ENCODE measurements around the gene CRYL1.

The CRYL1 gene

GRCh38 chr13:20561741-20562140, 36.1 kb upstream of the CRYL1 start:
- H3K4me3 ChIP-seq (ENCODE audit: low read length), result no peak overlapping the region
- no peaks in the 10 kb centered on the region for H4K20me1 ChIP-seq (ENCODE audit: insufficient read depth, low read length)
- H3K27me3 ChIP-seq (replicated peaks; ENCODE audit: insufficient read depth, low read length), result no peaks in the 10 kb centered on the region
- no peaks in the 10 kb centered on the region for H3K9me2 ChIP-seq (replicated peaks; ENCODE audit: insufficient read depth, low read length)
- DNase-seq, result no peak
- no peaks in the 10 kb centered on the region for H3K4me1 ChIP-seq (ENCODE audit: low read length)
- H3K36me3 ChIP-seq (replicated peaks; ENCODE audit: insufficient read depth, low read length), result no peaks in the 10 kb centered on the region
- no peaks in the 10 kb centered on the region for H3K79me2 ChIP-seq (ENCODE audit: low read length)
- TF ChIP-seq EZH2 (optimal IDR thresholded peaks at IDR 0.05; ENCODE audit: low read depth, low read length), result no peak
- no peak overlapping the region for H3K9ac ChIP-seq (ENCODE audit: low read length)
- H2AFZ ChIP-seq (ENCODE audit: low read length), result no peak overlapping the region
- H3K27ac ChIP-seq (ENCODE audit: low read length), result no peak overlapping the region
- H3F3A ChIP-seq (ENCODE audit: insufficient read depth, low read length), result no peaks in the 10 kb centered on the region
- no peak overlapping the region for H3K4me2 ChIP-seq (ENCODE audit: low read depth, low read length)
- no peaks in the 10 kb centered on the region for H3K9me3 ChIP-seq (replicated peaks; ENCODE audit: insufficient read depth, low read length)

- Histone ChIP-seq H3K36me3 (replicated peaks; ENCODE audit: insufficient read depth, low read length) (no peaks in the 10 kb centered on the region), H3K27ac (ENCODE audit: low read length) (no peak overlapping the region), H3K4me2 (ENCODE audit: low read depth, low read length) (no peak overlapping the region), H3K27me3 (replicated peaks; ENCODE audit: insufficient read depth, low read length) (no peaks in the 10 kb centered on the region), H3K9me2 (replicated peaks; ENCODE audit: insufficient read depth, low read length) (no peaks in the 10 kb centered on the region), H2AFZ (ENCODE audit: low read length) (no peak overlapping the region), H3K79me2 (ENCODE audit: low read length) (no peaks in the 10 kb centered on the region), H3F3A (ENCODE audit: insufficient read depth, low read length) (no peaks in the 10 kb centered on the region), H4K20me1 (ENCODE audit: insufficient read depth, low read length) (no peaks in the 10 kb centered on the region), H3K4me1 (ENCODE audit: low read length) (no peaks in the 10 kb centered on the region), H3K9ac (ENCODE audit: low read length) (no peak overlapping the region), H3K4me3 (ENCODE audit: low read length) (no peak overlapping the region), H3K9me3 (replicated peaks; ENCODE audit: insufficient read depth, low read length) (no peaks in the 10 kb centered on the region)
- DNase-seq, result no peak
- no peak for TF ChIP-seq CTCF (IDR thresholded peaks at IDR 0.05; ENCODE audit: low read length)
- TF ChIP-seq EZH2 (optimal IDR thresholded peaks at IDR 0.05; ENCODE audit: low read depth, low read length), result no peak
- TF ChIP-seq EZH2phosphoT487 (IDR thresholded peaks at IDR 0.05; ENCODE audit: low read length), result no peak
Measured at GRCh38 chr13:20559659-20560356, 34.2 kb upstream of the CRYL1 start.

- no peak for DNase-seq
- no peak overlapping the region for H2AFZ ChIP-seq (ENCODE audit: low read length)
- no peak overlapping the region for H3K4me2 ChIP-seq (ENCODE audit: low read depth, low read length)
- H3K27me3 ChIP-seq (replicated peaks; ENCODE audit: insufficient read depth, low read length), result no peaks in the 10 kb centered on the region
- no peaks in the 10 kb centered on the region for H4K20me1 ChIP-seq (ENCODE audit: insufficient read depth, low read length)
- H3K36me3 ChIP-seq (replicated peaks; ENCODE audit: insufficient read depth, low read length), result no peaks in the 10 kb centered on the region
- H3F3A ChIP-seq (ENCODE audit: insufficient read depth, low read length), result no peaks in the 10 kb centered on the region
- H3K9me2 ChIP-seq (replicated peaks; ENCODE audit: insufficient read depth, low read length), result no peaks in the 10 kb centered on the region
- no peak for TF ChIP-seq CTCF (IDR thresholded peaks at IDR 0.05; ENCODE audit: low read length)
- no peak for TF ChIP-seq EZH2 (optimal IDR thresholded peaks at IDR 0.05; ENCODE audit: low read depth, low read length)
- no peak for TF ChIP-seq EZH2phosphoT487 (IDR thresholded peaks at IDR 0.05; ENCODE audit: low read length)
- no peak overlapping the region for H3K27ac ChIP-seq (ENCODE audit: low read length)
- H3K79me2 ChIP-seq (ENCODE audit: low read length), result no peaks in the 10 kb centered on the region
- no peaks in the 10 kb centered on the region for H3K4me1 ChIP-seq (ENCODE audit: low read length)
- H3K4me3 ChIP-seq (ENCODE audit: low read length), result no peak overlapping the region
- no peaks in the 10 kb centered on the region for H3K9me3 ChIP-seq (replicated peaks; ENCODE audit: insufficient read depth, low read length)
- H3K9ac ChIP-seq (ENCODE audit: low read length), result no peak overlapping the region
Measured at GRCh38 chr13:20558982-20559381, 33.3 kb upstream of the CRYL1 start.

GRCh38 chr13:20553311-20553710, 27.7 kb upstream of the CRYL1 start:
- Histone ChIP-seq H3K27ac (ENCODE audit: low read length) (no peak overlapping the region), H3K36me3 (replicated peaks; ENCODE audit: insufficient read depth, low read length) (no peaks in the 10 kb centered on the region)

More at GRCh38 chr13:20553311-20553710, 27.7 kb upstream of the CRYL1 start:
- Histone ChIP-seq H3F3A (ENCODE audit: insufficient read depth, low read length) (no peaks in the 10 kb centered on the region), H3K4me3 (ENCODE audit: low read length) (no peak overlapping the region), H3K79me2 (ENCODE audit: low read length) (no peaks in the 10 kb centered on the region), H3K4me2 (ENCODE audit: low read depth, low read length) (no peak overlapping the region), H3K27me3 (replicated peaks; ENCODE audit: insufficient read depth, low read length) (no peaks in the 10 kb centered on the region), H4K20me1 (ENCODE audit: insufficient read depth, low read length) (no peaks in the 10 kb centered on the region), H2AFZ (ENCODE audit: low read length) (no peak overlapping the region), H3K4me1 (ENCODE audit: low read length) (no peaks in the 10 kb centered on the region), H3K9me3 (replicated peaks; ENCODE audit: insufficient read depth, low read length) (no peaks in the 10 kb centered on the region), H3K9me2 (replicated peaks; ENCODE audit: insufficient read depth, low read length) (no peaks in the 10 kb centered on the region), H3K9ac (ENCODE audit: low read length) (no peak overlapping the region)
- TF ChIP-seq EZH2 (optimal IDR thresholded peaks at IDR 0.05; ENCODE audit: low read depth, low read length), result no peak
- TF ChIP-seq CTCF (IDR thresholded peaks at IDR 0.05; ENCODE audit: low read length), result no peak
- TF ChIP-seq EZH2phosphoT487 (IDR thresholded peaks at IDR 0.05; ENCODE audit: low read length), result no peak
- no peak for DNase-seq

All from MM.1S (cell line).